AG09319 (cell line): ENCODE data around the gene WDFY3.
A peak's percentile ranks its signal among the peaks of the same experiment; 100 is the strongest.
"Not testable (repeated sequence)": the region's sequence is repeated elsewhere in the genome, so short reads cannot be mapped to it uniquely, and the experiment has no call there.

ENCODE experiments used
- DNase-seq: peaks from one replicate; pipeline ENCODE4 v3.0.0-alpha.2; 2010; ENCODE audit warnings: low read depth; ENCODE audit errors: extremely low read depth
- CTCF ChIP-seq: IDR thresholded peaks from 2 replicates; pipeline ENCODE4 v1.5.1; 2011; ENCODE audit warnings: low read depth, mild to moderate bottlenecking, inconsistent platforms, low read length, moderate library complexity

Gene WDFY3

GRCh38 chr4:84825701-84826341 lies 140.7 kb downstream of the WDFY3 start:
- TF ChIP-seq CTCF, result no peak
- no peak for DNase-seq

GRCh38 chr4:84821064-84821463 lies 145.4 kb downstream of the WDFY3 start:
- DNase-seq, result no peak
- TF ChIP-seq CTCF, result no peak

GRCh38 chr4:84814094-84814750 lies 152.3 kb downstream of the WDFY3 start:
- peak; percentile 45 for DNase-seq
- TF ChIP-seq CTCF, result no peak

- no peak for DNase-seq
Observed at GRCh38 chr4:84809946-84810345, 156.5 kb downstream of the WDFY3 start.

GRCh38 chr4:84808332-84808731 lies 158.2 kb downstream of the WDFY3 start:
- DNase-seq, result no peak
- TF ChIP-seq CTCF, result no peak

More at GRCh38 chr4:84809946-84810345, 156.5 kb downstream of the WDFY3 start:
- no peak for TF ChIP-seq CTCF

- not testable (repeated sequence) for DNase-seq
Observed at GRCh38 chr4:84806541-84806940, 159.9 kb downstream of the WDFY3 start.

GRCh38 chr4:84804136-84804535 lies 162.4 kb downstream of the WDFY3 start:
- no peak for TF ChIP-seq CTCF
- DNase-seq, result no peak

- no peak for DNase-seq
- TF ChIP-seq CTCF, result no peak
Observed at GRCh38 chr4:84803720-84804119, 162.8 kb downstream of the WDFY3 start.
